ENCODE results near the gene MGLL. TPM values are rescaled to one million over a fixed set of nuclear protein-coding genes. Genes with fewer than 3 reads are reported as not detected.

MGLL gene
- total RNA-seq, 1 donor from 2014 or later: 27.3 TPM

- Histone ChIP-seq H3K9ac (ENCODE audit: low read length) (no peak overlapping the region), H3K4me1 (ENCODE audit: insufficient read depth, low read length) (no peaks in the 10 kb centered on the region), H3K79me2 (ENCODE audit: insufficient read depth, low read length) (no peaks in the 10 kb centered on the region), H4K20me1 (ENCODE audit: insufficient read depth, low read length) (no peaks in the 10 kb centered on the region), H2AFZ (ENCODE audit: low read depth, low read length) (no peak overlapping the region), H3K27me3 (ENCODE audit: insufficient read depth, low read length) (no peaks in the 10 kb centered on the region), H3K4me2 (ENCODE audit: low read length) (no peak overlapping the region), H3K36me3 (ENCODE audit: insufficient read depth, low read length) (no peaks in the 10 kb centered on the region), H3K9me3 (ENCODE audit: insufficient read depth, low read depth, low read length) (no peaks in the 10 kb centered on the region), H3K27ac (ENCODE audit: low read depth, low read length) (no peak overlapping the region), H3K4me3 (ENCODE audit: insufficient read depth, low read depth, low read length) (no peak overlapping the region)
- Mint-ChIP-seq H3K27ac (ENCODE audit: unreplicated experiment) (no peak overlapping the region), H3K36me3 (ENCODE audit: low read depth, unreplicated experiment) (no peaks in the 10 kb centered on the region), H3K27me3 (ENCODE audit: low read depth, unreplicated experiment) (peaks cover 8% of the 10 kb centered on the region), H3K9me3 (ENCODE audit: unreplicated experiment) (no peaks in the 10 kb centered on the region), H3K4me1 (ENCODE audit: low read depth, unreplicated experiment) (peaks cover 5% of the 10 kb centered on the region), H3K4me3 (ENCODE audit: unreplicated experiment) (no peak overlapping the region)
- DNase-seq (ENCODE audit: low read depth): no peak
- FAIRE-seq: no peak
- TF ChIP-seq CTCF (IDR thresholded peaks at IDR 0.05; ENCODE audit: insufficient read depth, low read depth, low read length): no peak
- TF ChIP-seq EZH2 (IDR thresholded peaks at IDR 0.05; ENCODE audit: insufficient read depth, low read length): no peak
Measured at GRCh38 chr3:127650236-127650635, 172.1 kb downstream of the MGLL start.

GRCh38 chr3:127647845-127648204 lies 174.5 kb downstream of the MGLL start:
- H3K79me2 ChIP-seq (ENCODE audit: insufficient read depth, low read length): no peaks in the 10 kb centered on the region
- H3K27me3 ChIP-seq (ENCODE audit: insufficient read depth, low read length): no peaks in the 10 kb centered on the region
- no peak for TF ChIP-seq EZH2 (IDR thresholded peaks at IDR 0.05; ENCODE audit: insufficient read depth, low read length)
- TF ChIP-seq CTCF (IDR thresholded peaks at IDR 0.05; ENCODE audit: insufficient read depth, low read depth, low read length): no peak
- no peak for DNase-seq (ENCODE audit: low read depth)
- no peak overlapping the region for H3K9ac ChIP-seq (ENCODE audit: low read length)
- Mint-ChIP-seq H3K36me3 (ENCODE audit: low read depth, unreplicated experiment) (no peaks in the 10 kb centered on the region), H3K4me1 (ENCODE audit: low read depth, unreplicated experiment) (no peaks in the 10 kb centered on the region), H3K27me3 (ENCODE audit: low read depth, unreplicated experiment) (peaks cover 6% of the 10 kb centered on the region), H3K9me3 (ENCODE audit: unreplicated experiment) (no peaks in the 10 kb centered on the region), H3K4me3 (ENCODE audit: unreplicated experiment) (no peak overlapping the region), H3K27ac (ENCODE audit: unreplicated experiment) (no peak overlapping the region)
- no peaks in the 10 kb centered on the region for H3K9me3 ChIP-seq (ENCODE audit: insufficient read depth, low read depth, low read length)
- H4K20me1 ChIP-seq (ENCODE audit: insufficient read depth, low read length): no peaks in the 10 kb centered on the region
- no peak overlapping the region for H3K4me2 ChIP-seq (ENCODE audit: low read length)
- H2AFZ ChIP-seq (ENCODE audit: low read depth, low read length): no peak overlapping the region
- no peak overlapping the region for H3K27ac ChIP-seq (ENCODE audit: low read depth, low read length)
- no peak for FAIRE-seq
- no peak overlapping the region for H3K4me3 ChIP-seq (ENCODE audit: insufficient read depth, low read depth, low read length)
- no peaks in the 10 kb centered on the region for H3K36me3 ChIP-seq (ENCODE audit: insufficient read depth, low read length)
- H3K4me1 ChIP-seq (ENCODE audit: insufficient read depth, low read length): no peaks in the 10 kb centered on the region

GRCh38 chr3:127647166-127647844 lies 175.0 kb downstream of the MGLL start:
- Histone ChIP-seq H3K4me2 (ENCODE audit: low read length) (no peak overlapping the region), H3K27ac (ENCODE audit: low read depth, low read length) (no peak overlapping the region), H3K36me3 (ENCODE audit: insufficient read depth, low read length) (no peaks in the 10 kb centered on the region), H3K79me2 (ENCODE audit: insufficient read depth, low read length) (no peaks in the 10 kb centered on the region), H3K9ac (ENCODE audit: low read length) (no peak overlapping the region), H3K27me3 (ENCODE audit: insufficient read depth, low read length) (no peaks in the 10 kb centered on the region), H4K20me1 (ENCODE audit: insufficient read depth, low read length) (no peaks in the 10 kb centered on the region), H3K4me3 (ENCODE audit: insufficient read depth, low read depth, low read length) (no peak overlapping the region), H3K9me3 (ENCODE audit: insufficient read depth, low read depth, low read length) (no peaks in the 10 kb centered on the region), H3K4me1 (ENCODE audit: insufficient read depth, low read length) (no peaks in the 10 kb centered on the region), H2AFZ (ENCODE audit: low read depth, low read length) (no peak overlapping the region)
- Mint-ChIP-seq H3K27me3 (ENCODE audit: low read depth, unreplicated experiment) (peaks cover 7% of the 10 kb centered on the region), H3K4me1 (ENCODE audit: low read depth, unreplicated experiment) (no peaks in the 10 kb centered on the region), H3K9me3 (ENCODE audit: unreplicated experiment) (no peaks in the 10 kb centered on the region), H3K36me3 (ENCODE audit: low read depth, unreplicated experiment) (no peaks in the 10 kb centered on the region), H3K4me3 (ENCODE audit: unreplicated experiment) (no peak overlapping the region), H3K27ac (ENCODE audit: unreplicated experiment) (no peak overlapping the region)
- no peak for FAIRE-seq
- no peak for TF ChIP-seq EZH2 (IDR thresholded peaks at IDR 0.05; ENCODE audit: insufficient read depth, low read length)
- TF ChIP-seq CTCF (IDR thresholded peaks at IDR 0.05; ENCODE audit: insufficient read depth, low read depth, low read length): no peak
- no peak for DNase-seq (ENCODE audit: low read depth)
